ENCODE results near the gene VASN.

GRCh38 chr16:4415538-4416199 is 44.0 kb downstream of the VASN start:
- TF ChIP-seq SREBF2 (IDR thresholded peaks at IDR 0.05; ENCODE audit: low read length): no peak
- TF ChIP-seq USF2 (IDR thresholded peaks at IDR 0.05; ENCODE audit: borderline replicate concordance, low read depth, low read length): no peak
- no peak for TF ChIP-seq RCOR1 (conservative IDR thresholded peaks at IDR 0.05; ENCODE audit: low read depth, low read length)
- no peak for TF ChIP-seq RFX5 (IDR thresholded peaks at IDR 0.05; ENCODE audit: low read depth, low read length)
- TF ChIP-seq CTCF (IDR thresholded peaks at IDR 0.05 in 2 of 3, conservative IDR thresholded peaks at IDR 0.05 in 1 of 3; ENCODE audit: control insufficient read depth in 2 of 3, extremely low read depth in 1 of 3, insufficient read depth in 1 of 3, low read depth in 3 of 3, low read length in 3 of 3): 0 out of 6 replicates have a peak, but pooled peaks of 1 of the 3 experiments have one; percentile 5
- TF ChIP-seq JUNB (IDR thresholded peaks at IDR 0.05): no peak
- TF ChIP-seq POLR2AphosphoS5 (IDR thresholded peaks at IDR 0.05; ENCODE audit: low read length): 0 out of 2 replicates have a peak, but pooled peaks have one; percentile 15
- no peak for TF ChIP-seq TARDBP (IDR thresholded peaks at IDR 0.05; ENCODE audit: borderline replicate concordance)
- no peak for TF ChIP-seq CBX5 (IDR thresholded peaks at IDR 0.05; ENCODE audit: low read depth)

All from GM12878 (cell line).